ENCODE results near the gene SUCLG2.

- TF ChIP-seq POLR2A (IDR thresholded peaks at IDR 0.05; ENCODE audit: low read depth, low read length): no peak
- no peak for TF ChIP-seq POLR2AphosphoS5 (IDR thresholded peaks at IDR 0.05; ENCODE audit: low read depth, low read length)
- TF ChIP-seq TAF1 (IDR thresholded peaks at IDR 0.05; ENCODE audit: borderline replicate concordance, low read depth, low read length): no peak
These were observed 49.0 kb downstream of the SUCLG2 start for GRCh38 chr3:67605377-67605776.

All from GM12892 (cell line).